WERI-Rb-1 (cell line): Measurements from ENCODE around the gene TUBGCP3.
A peak's percentile ranks its signal among the peaks of the same experiment; 100 is the strongest.

ENCODE experiments used
- DNase-seq: peaks from one replicate; pipeline ENCODE4 v3.0.0-alpha.2; 2020
- H3K27ac ChIP-seq: fragments of 250-450 bp; sonication (Bioruptor Pico); 2 replicates; pipeline ENCODE4 v1.5.1; 2020; ENCODE audit warnings: mild to moderate bottlenecking, moderate library complexity
- H3K27me3 ChIP-seq: fragments of 250-450 bp; sonication (Bioruptor Pico); 2 replicates; pipeline ENCODE4 v1.5.1; 2021; ENCODE audit warnings: mild to moderate bottlenecking, low read depth, moderate library complexity; ENCODE audit not compliant: insufficient read depth, severe bottlenecking
- H3K36me3 ChIP-seq: fragments of 250-450 bp; sonication (Bioruptor Pico); 2 replicates; pipeline ENCODE4 v1.5.1; 2020; ENCODE audit warnings: mild to moderate bottlenecking, moderate library complexity
- H3K4me3 ChIP-seq: 2 replicates; pipeline ENCODE4 v1.5.1; 2011; ENCODE audit warnings: low read depth, mild to moderate bottlenecking, control low read depth, low read length
- H3K9me3 ChIP-seq: fragments of 250-450 bp; sonication (Bioruptor Pico); 2 replicates; pipeline ENCODE4 v1.5.1; 2021; ENCODE audit warnings: mild to moderate bottlenecking, moderate library complexity; ENCODE audit not compliant: severe bottlenecking
- TF ChIP-seq, protein P1 (sequence below): IDR thresholded peaks from 2 replicates; pipeline ENCODE4 v1.5.1; 2011; ENCODE audit warnings: low read depth, mild to moderate bottlenecking, control low read depth, inconsistent platforms, low read length

Gene TUBGCP3

GRCh38 chr13:112624602-112625430, 36.9 kb upstream of the TUBGCP3 start:
- no peaks in the 10 kb centered on the region for H3K27me3 ChIP-seq
- H3K36me3 ChIP-seq, result no peaks in the 10 kb centered on the region
- TF ChIP-seq, protein P1, sequence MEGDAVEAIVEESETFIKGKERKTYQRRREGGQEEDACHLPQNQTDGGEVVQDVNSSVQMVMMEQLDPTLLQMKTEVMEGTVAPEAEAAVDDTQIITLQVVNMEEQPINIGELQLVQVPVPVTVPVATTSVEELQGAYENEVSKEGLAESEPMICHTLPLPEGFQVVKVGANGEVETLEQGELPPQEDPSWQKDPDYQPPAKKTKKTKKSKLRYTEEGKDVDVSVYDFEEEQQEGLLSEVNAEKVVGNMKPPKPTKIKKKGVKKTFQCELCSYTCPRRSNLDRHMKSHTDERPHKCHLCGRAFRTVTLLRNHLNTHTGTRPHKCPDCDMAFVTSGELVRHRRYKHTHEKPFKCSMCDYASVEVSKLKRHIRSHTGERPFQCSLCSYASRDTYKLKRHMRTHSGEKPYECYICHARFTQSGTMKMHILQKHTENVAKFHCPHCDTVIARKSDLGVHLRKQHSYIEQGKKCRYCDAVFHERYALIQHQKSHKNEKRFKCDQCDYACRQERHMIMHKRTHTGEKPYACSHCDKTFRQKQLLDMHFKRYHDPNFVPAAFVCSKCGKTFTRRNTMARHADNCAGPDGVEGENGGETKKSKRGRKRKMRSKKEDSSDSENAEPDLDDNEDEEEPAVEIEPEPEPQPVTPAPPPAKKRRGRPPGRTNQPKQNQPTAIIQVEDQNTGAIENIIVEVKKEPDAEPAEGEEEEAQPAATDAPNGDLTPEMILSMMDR, result no peak
- no peak overlapping the region for H3K4me3 ChIP-seq
- no peak for DNase-seq
- H3K9me3 ChIP-seq, result no peaks in the 10 kb centered on the region
- no peak overlapping the region for H3K27ac ChIP-seq

DNA sequence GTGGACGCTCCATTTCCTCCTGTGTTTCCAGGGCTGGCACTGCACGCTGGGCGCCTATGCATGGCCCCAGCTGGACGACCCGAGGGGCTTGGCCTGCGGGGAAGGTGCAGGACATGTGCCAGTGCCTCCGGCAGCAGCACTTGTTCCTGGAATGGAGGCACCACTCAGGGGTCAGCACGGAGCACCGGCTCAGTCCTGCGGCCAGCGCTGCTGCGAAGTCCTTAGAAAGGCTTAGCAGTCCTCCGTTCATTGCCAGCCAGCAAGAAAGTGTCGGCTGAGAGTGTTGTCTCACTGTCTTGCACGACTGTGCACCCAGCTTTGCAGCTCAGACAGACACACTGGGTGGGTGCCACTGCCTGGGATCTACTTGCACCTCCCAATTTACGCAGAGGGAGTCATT, 36.1 kb upstream of the TUBGCP3 start:
- H3K36me3 ChIP-seq, result no peaks in the 10 kb centered on the region
- TF ChIP-seq, protein P1, result no peak
- no peaks in the 10 kb centered on the region for H3K27me3 ChIP-seq
- DNase-seq, result no peak
- no peak overlapping the region for H3K4me3 ChIP-seq
- H3K9me3 ChIP-seq, result no peaks in the 10 kb centered on the region
- H3K27ac ChIP-seq, result no peak overlapping the region

GRCh38 chr13:112623051-112623711, 35.2 kb upstream of the TUBGCP3 start:
- Histone ChIP-seq H3K27ac (no peak overlapping the region), H3K9me3 (no peaks in the 10 kb centered on the region), H3K36me3 (no peaks in the 10 kb centered on the region), H3K27me3 (no peaks in the 10 kb centered on the region), H3K4me3 (no peak overlapping the region)
- DNase-seq, result no peak
- TF ChIP-seq, protein P1, result no peak

- no peaks in the 10 kb centered on the region for H3K9me3 ChIP-seq
- H3K36me3 ChIP-seq, result no peaks in the 10 kb centered on the region
- TF ChIP-seq, protein P1, result no peak
- H3K4me3 ChIP-seq, result no peak overlapping the region
- no peak overlapping the region for H3K27ac ChIP-seq
- DNase-seq, result no peak
- H3K27me3 ChIP-seq, result no peaks in the 10 kb centered on the region
Observed at GRCh38 chr13:112622375-112622774, 34.4 kb upstream of the TUBGCP3 start.

- peak; percentile 5 for DNase-seq
- TF ChIP-seq, protein P1, result no peak
- peaks cover 7% of the 10 kb centered on the region for H3K27me3 ChIP-seq
- no peak overlapping the region for H3K4me3 ChIP-seq
- no peaks in the 10 kb centered on the region for H3K36me3 ChIP-seq
- no peaks in the 10 kb centered on the region for H3K9me3 ChIP-seq
- no peak overlapping the region for H3K27ac ChIP-seq
Observed at GRCh38 chr13:112619730-112620631, 32.0 kb upstream of the TUBGCP3 start.
